Colon (tissue), 2 donors: ENCODE results near the gene NME4.
"Not testable (repeated sequence)": the region's sequence is repeated elsewhere in the genome, so short reads cannot be mapped to it uniquely, and the experiment has no call there.

ENCODE experiments used
- FAIRE-seq: peaks from 2 replicates; lab custom pipeline; 2012; peaks lifted over from hg19 to GRCh38; lab: Jason Lieb, UNC
- donor health status: control.
- donor health status: control.

Gene NME4

DNA sequence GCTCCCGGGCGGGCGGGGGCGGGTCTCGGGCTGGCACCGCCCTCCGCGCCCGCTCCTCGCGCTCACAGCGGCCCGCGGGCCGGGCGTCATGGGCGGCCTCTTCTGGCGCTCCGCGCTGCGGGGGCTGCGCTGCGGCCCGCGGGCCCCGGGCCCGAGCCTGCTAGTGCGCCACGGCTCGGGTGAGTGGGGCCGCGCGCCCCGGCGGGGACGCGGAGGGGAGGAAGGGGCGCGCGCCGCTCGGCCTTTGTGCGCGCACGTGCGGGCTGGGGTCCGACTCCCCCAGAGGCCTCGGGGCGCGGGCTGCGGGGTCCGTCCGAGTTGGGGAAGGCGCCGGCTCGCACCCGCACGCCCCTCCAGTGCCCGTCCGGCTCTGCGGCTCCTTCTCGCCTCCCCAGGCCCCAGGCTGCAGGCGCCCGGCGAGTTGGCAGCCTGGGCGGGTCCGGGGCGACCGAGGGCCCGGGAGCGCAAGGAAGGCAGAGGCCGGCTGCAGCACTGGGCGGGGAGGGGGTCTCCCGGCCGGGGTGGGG is at the start of gene NME4:
Gene NME4 (plus strand): TSS at position 65 of the 527 bp plus-strand sequence. CDS start 24 bp downstream, at position 89.
- FAIRE-seq, result no peak

- no peak for FAIRE-seq
Measured at GRCh38 chr16:347203-347602, 49.8 kb upstream of the NME4 start.

- FAIRE-seq, result not testable (repeated sequence)
Measured at GRCh38 chr16:348495-348894, 48.5 kb upstream of the NME4 start.

GRCh38 chr16:349211-349610 is 47.8 kb upstream of the NME4 start:
- no peak for FAIRE-seq

GRCh38 chr16:350203-350602 is 46.8 kb upstream of the NME4 start:
- FAIRE-seq, result no peak

DNA sequence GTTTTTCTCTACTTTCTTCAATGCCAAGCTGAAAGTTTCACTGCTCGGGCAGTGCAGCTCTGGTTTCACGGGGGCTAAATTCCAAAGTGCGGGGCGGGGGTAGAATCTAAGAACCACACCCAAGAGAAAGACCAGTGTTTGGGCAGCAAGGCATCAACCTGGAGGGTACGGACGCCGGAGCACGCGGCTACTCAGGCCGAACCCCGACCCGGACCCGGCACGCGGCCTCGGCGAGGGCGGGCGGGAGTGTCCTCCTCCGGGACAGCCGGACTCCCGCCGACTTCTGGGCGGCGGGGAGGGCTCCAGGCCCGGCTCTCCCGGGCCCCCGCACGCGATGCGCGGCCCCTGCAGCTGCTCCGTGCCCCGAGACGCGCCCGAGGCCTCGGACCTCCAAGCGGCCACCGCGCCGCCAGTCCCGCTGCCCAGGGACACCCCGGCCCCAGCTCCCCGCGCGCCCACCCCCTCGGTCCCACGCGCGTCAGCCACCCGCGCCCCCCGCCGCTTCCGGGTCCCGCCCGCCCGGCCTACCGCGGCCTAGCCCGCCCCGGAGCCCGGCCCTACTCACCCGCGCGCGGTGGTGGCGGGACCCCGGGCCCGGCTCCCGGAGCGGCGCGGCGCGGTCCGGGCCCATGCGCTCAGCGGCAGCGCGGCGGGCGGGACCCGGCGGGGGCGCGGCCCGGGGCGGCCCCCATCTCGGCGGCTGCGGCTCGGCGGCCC is 45.0 kb upstream of the NME4 start:
- no peak for FAIRE-seq

DNA sequence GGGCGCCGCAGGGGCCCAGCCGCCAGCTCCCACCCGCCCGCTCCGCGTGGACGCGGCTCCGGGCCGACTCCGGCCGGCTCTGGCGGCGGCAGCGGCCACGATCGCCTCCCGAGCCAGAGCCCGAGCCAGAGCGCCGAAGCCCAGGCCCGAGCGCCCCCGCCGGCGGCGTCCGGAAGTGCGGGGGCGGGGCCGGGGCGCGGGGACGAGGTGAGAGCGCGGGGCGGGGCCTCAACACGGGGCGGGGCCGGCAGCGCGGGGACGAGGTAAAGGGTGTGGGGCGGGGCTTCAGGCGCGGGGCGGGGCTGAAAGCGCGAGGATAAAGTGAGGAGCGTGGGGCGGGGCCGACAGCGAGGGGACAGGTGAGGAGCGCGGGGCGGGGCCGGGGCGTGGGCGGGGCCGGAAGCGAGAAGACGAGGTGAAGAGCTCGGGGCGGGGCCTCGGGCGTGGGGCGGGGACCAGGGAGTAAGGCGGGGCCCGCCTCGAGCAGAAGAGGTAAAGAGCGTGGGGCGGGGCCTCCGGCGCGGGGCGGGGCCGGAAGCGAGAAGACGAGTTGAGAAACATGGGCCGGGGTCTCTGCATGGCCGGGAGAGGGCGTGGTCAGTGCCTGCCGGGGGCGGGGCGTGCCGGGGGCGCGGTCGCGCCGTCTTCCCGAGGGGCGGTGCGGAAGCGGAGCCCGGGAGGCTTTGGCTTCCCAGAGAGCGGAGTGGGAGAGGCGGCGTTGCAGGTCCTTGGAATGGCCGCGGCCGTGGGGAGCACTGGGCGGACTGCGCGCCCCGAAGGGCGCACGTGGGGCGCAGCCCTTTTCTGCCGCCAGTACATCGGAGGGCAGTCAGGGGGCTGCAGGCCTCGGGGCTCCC is 44.2 kb upstream of the NME4 start, which contains the start of gene AXIN1:
Gene AXIN1 (minus strand): TSS at position 177 of the 857 bp plus-strand sequence. CDS start 5,698 bp downstream, outside the sequence.
- no peak for FAIRE-seq

- no peak for FAIRE-seq
Measured at GRCh38 chr16:353404-354290, 43.4 kb upstream of the NME4 start.

- no peak for FAIRE-seq
Measured at GRCh38 chr16:354291-354881, 42.6 kb upstream of the NME4 start.

DNA sequence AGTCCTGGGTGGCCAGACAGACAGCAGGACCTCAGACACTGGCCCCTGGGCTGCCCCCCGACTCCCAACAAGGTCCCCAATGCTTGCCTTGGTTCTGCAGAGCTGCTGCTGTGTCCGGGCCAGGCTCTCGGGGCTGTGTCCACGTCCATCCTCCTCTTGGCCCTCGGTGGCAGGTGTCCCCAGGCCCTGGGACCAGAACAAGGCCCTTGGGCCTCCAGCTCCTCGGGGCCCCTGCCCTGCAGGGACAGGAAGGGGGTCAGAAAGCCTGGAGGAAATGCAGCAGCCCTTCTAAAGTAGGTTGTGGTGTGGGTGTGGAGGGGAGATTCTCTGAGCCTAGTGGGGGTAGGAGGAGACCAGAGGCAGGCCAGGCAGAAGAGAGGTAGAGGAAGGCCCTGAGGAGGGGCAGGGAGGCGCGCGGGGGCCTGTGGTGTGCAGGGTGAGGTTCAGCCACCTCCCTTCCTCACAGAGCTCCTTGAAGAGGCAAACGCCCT is 42.0 kb upstream of the NME4 start:
- no peak for FAIRE-seq

DNA sequence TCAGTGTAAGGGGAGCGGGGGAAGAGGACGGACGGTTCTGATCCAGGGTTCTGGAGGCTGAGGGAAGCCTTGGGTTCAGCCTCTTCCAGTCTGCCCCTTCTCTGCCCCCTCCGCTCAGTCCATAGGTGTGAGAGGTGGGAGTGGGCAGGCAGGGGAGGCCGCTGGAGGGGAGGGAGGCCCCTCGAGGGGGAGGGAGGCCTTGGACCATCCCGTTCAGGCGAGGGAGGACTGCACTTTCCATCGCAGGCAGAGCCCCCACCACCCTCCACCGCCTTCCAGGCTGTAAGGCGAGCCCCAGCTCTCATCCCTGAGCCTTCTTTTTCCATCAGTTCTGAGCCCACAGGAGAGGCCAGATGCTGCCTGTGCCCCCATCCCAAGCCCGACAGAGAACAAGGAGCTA is 40.3 kb upstream of the NME4 start:
- FAIRE-seq, result no peak

GRCh38 chr16:359067-359763 is 37.8 kb upstream of the NME4 start:
- FAIRE-seq, result no peak

GRCh38 chr16:359871-360697 is 36.9 kb upstream of the NME4 start:
- FAIRE-seq, result no peak

GRCh38 chr16:360698-361336 is 36.2 kb upstream of the NME4 start:
- no peak for FAIRE-seq

- no peak for FAIRE-seq
Measured at GRCh38 chr16:361341-361871, 35.6 kb upstream of the NME4 start.

DNA sequence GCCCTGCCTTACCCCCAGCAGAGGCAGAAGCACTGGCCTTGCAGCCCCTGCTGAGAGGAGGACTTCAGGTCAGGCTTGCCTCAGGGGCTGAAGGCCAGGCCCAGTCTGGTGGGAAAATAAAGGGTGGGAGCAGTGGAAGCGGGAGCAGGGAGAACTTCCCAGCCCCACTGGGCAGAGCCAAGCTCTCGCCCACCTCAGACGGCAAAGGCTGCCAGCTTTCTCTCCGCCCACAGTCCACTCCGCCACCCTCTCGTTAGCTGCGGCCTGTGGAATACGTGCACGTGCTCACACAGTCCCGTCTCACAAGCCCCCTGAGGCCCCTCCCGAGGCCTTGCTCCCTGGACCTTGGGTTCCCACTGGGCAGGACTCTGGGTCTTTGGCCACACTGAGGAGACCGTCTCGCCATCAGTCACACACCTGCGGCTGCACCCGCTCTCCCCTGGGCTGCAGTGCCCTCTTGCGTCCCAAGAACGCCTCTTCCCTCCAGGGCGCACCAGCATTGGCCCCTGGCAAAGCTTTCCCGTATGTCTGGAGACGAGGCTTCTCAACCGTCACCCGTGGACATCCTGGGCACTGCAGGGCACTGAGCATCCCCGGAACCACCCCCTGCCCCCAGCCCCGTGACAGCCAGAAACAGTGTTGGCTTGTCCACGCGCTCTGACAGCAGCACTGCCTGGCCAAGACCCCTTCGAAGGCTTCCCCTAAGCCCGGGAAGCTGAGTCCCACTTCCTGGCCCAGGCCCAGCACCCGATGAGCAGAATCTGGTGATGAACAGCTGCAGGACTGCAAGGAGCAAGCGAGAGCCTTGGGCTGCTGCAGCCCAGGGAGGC is 34.9 kb upstream of the NME4 start:
- FAIRE-seq, result no peak

GRCh38 chr16:362702-362999 is 34.3 kb upstream of the NME4 start:
- FAIRE-seq, result not testable (repeated sequence)

- FAIRE-seq, result no peak
Measured at GRCh38 chr16:363110-363765, 33.8 kb upstream of the NME4 start.
